ENCODE data around the gene HID1.

- no peak for TF ChIP-seq NBN (IDR thresholded peaks at IDR 0.05; ENCODE audit: low read depth)
- TF ChIP-seq SRF (CRISPR knock-in tag; IDR thresholded peaks at IDR 0.05) = no peak
Observed at GRCh38 chr17:74916851-74917199, 55.7 kb downstream of the HID1 start.
